SU-DHL-6 (cell line): ENCODE results near the gene APBB2.

ENCODE experiments used
- EZH2phosphoT487 ChIP-seq: fragments of 200-600 bp; sonication (generic), shearing (Covaris generic); conservative IDR thresholded peaks from 2 replicates; pipeline ENCODE4 v1.6.1; 2018; ENCODE audit warnings: mild to moderate bottlenecking, antibody characterized with exemption, low read length, moderate library complexity, mixed read lengths
- TF ChIP-seq, protein P1 (sequence below): fragments of 200-600 bp; sonication (generic); IDR thresholded peaks from one replicate; pipeline ENCODE4 v1.5.1; 2017; ENCODE audit warnings: antibody characterized with exemption, mild to moderate bottlenecking, low read length, moderate library complexity; ENCODE audit not compliant: insufficient read depth, poor library complexity, severe bottlenecking

DNA sequence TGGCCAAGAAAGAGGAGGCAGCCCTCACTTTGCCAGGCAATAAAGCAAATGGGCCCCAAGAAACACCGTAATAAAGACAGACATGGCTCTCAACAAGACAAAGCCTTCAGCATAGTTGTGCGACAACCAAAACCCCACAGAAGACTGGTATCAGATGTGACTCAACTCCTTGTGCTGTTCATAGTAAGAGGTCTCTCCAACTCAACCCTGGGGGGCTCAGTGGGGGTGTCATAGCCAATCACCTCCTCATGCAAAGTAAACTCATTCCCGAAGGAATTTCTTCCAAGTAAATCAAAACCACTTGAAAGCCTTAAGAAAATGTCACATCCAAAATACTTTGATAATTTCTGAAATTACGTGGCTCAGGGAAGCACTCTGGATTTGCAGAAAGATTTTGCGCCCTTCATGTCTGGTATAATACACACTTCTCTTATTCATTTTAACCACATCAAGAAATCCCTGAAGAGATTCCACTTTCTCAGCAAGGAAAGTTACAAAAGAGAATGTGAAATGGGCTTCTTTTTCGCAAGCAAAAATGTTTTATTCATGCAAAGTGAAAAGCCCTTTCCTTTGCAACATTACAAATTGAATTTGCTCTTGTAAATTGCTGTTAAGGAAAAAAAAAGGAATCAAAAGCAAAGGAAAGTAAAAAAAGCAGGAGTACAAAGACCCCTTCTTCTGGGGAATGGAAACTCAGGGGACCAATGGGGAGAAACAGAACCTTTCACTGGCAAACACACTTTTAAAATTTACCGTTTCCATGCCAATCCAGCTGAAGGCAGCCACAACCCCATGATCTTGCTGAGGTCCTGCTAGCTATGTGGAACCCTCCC lies 327.2 kb downstream of the APBB2 start:
- TF ChIP-seq, protein P1, sequence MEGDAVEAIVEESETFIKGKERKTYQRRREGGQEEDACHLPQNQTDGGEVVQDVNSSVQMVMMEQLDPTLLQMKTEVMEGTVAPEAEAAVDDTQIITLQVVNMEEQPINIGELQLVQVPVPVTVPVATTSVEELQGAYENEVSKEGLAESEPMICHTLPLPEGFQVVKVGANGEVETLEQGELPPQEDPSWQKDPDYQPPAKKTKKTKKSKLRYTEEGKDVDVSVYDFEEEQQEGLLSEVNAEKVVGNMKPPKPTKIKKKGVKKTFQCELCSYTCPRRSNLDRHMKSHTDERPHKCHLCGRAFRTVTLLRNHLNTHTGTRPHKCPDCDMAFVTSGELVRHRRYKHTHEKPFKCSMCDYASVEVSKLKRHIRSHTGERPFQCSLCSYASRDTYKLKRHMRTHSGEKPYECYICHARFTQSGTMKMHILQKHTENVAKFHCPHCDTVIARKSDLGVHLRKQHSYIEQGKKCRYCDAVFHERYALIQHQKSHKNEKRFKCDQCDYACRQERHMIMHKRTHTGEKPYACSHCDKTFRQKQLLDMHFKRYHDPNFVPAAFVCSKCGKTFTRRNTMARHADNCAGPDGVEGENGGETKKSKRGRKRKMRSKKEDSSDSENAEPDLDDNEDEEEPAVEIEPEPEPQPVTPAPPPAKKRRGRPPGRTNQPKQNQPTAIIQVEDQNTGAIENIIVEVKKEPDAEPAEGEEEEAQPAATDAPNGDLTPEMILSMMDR, result no peak
- no peak for TF ChIP-seq EZH2phosphoT487
